ENCODE data around the gene PRKAA1. TPM values are rescaled to one million over a fixed set of nuclear protein-coding genes. Genes with fewer than 3 reads are reported as not detected.

Gene PRKAA1
- total RNA-seq, 4 donors from 2014 or later = 79.3 to 262 (median 112) TPM

DNA sequence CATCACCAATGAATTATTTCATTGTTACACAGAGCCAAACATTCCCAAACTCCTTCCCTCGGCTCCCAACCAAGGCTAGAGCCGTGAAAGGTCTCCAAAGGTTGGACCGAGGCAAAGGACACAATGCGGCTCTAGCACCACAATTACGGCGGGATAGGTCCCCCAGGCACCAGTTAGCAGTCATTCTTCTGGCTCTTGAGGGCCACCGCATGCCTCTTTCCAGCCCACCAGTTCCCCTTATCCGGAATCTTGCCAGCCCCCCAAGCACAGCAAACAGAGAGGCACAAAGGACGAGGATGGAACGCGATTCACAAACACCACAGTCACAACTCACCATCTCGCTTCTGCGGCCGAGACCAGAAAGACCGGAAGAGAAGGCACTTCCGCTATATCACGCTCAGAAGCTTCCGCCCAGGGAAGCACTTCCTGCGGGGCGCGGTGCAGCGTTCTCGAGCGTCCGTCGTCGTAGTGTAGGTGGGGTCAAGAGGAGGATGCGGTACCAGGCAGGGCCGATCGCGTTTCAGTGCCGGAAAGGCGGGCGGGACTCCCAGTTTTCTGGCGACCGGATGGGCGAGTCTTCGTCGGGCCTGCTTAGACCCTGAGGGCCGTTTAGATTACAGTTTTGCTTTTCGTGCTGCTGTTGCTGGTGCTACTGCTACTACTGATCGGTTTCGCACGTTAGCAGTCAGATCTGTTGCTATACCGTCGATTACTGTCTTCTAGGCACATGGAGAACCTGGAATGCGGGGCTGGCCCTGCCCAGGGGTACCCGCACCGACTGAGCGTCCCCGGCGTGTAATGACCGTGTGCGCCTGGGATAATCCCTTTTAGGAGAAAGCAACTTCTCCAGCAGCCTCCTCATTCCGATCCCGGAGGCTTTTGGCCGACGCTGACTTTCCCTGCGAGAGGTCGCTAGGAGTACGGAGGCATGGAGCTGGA, 36.9 kb upstream of the PRKAA1 start, which contains the start of gene RPL37:
Gene RPL37, minus strand, starts transcription at position 374 of the 939 bp plus-strand sequence. Its CDS starts 37 bp downstream, at position 337.
- in situ Hi-C loops (cut with MboI; ENCODE audit: low pct_ligation_motif_present in 1 of 4, low pct_unique_long_range_greater_than_20kb in 1 of 4, low sequenced_read_pairs in 3 of 4) = no loop called here
- intact Hi-C loops (cut with DNase I; ENCODE audit: low total_unique reads) = no loop called here
- H3K4me3 ChIP-seq = peak within 1 kb of the TSS; percentile 50 to 61 (median 55)
- no peaks in the 10 kb centered on the region for H3K9me3 ChIP-seq
- peaks cover 0 to 28% (median 13%) of the 10 kb centered on the region in 4 donors for H3K36me3 ChIP-seq
- peak within 1 kb of the TSS; percentile 88 to 94 (median 92) for H3K27ac ChIP-seq
- 13% methylated on average over 59 of the region's 61 CpGs; no CpG with 5 or more reads in 1 of the 2 donors for WGBS, 2 donors (ENCODE audit: low coverage in 1 of 2)
- peaks cover 11 to 23% (median 13%) of the 10 kb centered on the region in 4 donors for H3K4me1 ChIP-seq
- peak; percentile 90 to 97 (median 95) for TF ChIP-seq POLR2AphosphoS5 (IDR thresholded peaks at IDR 0.05)
- TF ChIP-seq, protein P1, sequence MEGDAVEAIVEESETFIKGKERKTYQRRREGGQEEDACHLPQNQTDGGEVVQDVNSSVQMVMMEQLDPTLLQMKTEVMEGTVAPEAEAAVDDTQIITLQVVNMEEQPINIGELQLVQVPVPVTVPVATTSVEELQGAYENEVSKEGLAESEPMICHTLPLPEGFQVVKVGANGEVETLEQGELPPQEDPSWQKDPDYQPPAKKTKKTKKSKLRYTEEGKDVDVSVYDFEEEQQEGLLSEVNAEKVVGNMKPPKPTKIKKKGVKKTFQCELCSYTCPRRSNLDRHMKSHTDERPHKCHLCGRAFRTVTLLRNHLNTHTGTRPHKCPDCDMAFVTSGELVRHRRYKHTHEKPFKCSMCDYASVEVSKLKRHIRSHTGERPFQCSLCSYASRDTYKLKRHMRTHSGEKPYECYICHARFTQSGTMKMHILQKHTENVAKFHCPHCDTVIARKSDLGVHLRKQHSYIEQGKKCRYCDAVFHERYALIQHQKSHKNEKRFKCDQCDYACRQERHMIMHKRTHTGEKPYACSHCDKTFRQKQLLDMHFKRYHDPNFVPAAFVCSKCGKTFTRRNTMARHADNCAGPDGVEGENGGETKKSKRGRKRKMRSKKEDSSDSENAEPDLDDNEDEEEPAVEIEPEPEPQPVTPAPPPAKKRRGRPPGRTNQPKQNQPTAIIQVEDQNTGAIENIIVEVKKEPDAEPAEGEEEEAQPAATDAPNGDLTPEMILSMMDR (IDR thresholded peaks at IDR 0.05) = no peak
- TF ChIP-seq POLR2A (IDR thresholded peaks at IDR 0.05) = peak; percentile 89
- no peak for TF ChIP-seq EP300 (IDR thresholded peaks at IDR 0.05; ENCODE audit: low read depth)
- no peaks in the 10 kb centered on the region for H3K27me3 ChIP-seq
- peak; percentile 96 for DNase-seq

DNA sequence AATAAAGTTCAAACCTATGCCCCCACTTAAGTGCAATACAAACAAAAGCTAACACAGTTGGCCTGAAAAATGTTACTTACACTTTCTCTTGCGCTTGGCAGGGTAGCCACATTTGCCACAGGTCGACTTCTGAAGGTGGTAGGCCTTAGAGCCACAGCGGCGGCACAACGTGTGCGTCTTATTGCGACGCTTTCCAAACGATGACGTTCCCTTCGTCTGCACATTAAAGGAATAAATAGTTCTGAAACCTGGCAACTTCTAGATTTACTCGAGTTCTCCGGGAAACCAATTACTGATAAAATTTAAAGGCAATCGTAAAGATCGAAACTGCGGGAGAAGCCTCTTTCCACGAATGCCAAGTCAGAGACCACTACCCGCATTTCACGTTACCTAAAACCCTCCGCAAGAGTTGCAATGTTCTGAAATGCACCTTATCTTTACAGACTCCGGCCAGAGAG, 36.2 kb upstream of the PRKAA1 start:
- peak overlapping the region; percentile 50 to 61 (median 55) for H3K4me3 ChIP-seq
- no peaks in the 10 kb centered on the region for H3K9me3 ChIP-seq
- H3K4me1 ChIP-seq = peaks cover 11 to 23% (median 13%) of the 10 kb centered on the region in 4 donors
- peaks cover 0 to 35% (median 17%) of the 10 kb centered on the region in 4 donors for H3K36me3 ChIP-seq
- TF ChIP-seq EP300 (IDR thresholded peaks at IDR 0.05; ENCODE audit: low read depth) (no peak), POLR2A (IDR thresholded peaks at IDR 0.05) (no peak), POLR2AphosphoS5 (IDR thresholded peaks at IDR 0.05) (no peak)
- TF ChIP-seq, protein P1 (IDR thresholded peaks at IDR 0.05) = no peak
- peak; percentile 29 for DNase-seq
- intact Hi-C loops (cut with DNase I; ENCODE audit: low total_unique reads) (no loop called here), in situ Hi-C loops (cut with MboI; ENCODE audit: low pct_ligation_motif_present in 1 of 4, low pct_unique_long_range_greater_than_20kb in 1 of 4, low sequenced_read_pairs in 3 of 4) (no loop called here)
- peak overlapping the region; percentile 88 to 94 (median 92) for H3K27ac ChIP-seq
- 0% methylated on average over 11 to 21 of the region's 21 CpGs for WGBS, 2 donors (ENCODE audit: low coverage in 1 of 2)
- no peaks in the 10 kb centered on the region for H3K27me3 ChIP-seq

DNA sequence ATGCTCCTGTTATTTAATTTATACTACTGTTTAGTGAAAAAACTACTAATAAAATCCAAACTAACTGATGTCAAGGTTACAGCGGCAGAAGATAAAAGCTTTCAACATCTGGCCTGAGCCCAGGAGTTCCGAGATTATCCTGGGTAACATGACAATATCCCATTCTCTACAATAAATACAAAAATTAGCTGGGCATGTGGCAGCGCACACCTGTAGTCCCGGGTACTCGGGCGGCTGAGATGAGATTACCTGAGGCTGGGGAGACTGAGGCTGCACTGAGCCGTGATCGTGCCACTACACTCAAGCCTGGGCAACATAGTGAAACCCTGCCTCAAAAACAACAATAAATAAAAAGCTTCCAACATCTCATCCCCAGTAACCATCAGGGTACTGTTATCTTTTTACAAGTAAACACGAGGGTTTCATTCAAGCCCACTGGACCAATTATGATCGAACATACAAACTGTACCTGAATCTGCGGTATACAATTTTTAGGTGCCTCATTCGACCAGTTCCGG, 35.6 kb upstream of the PRKAA1 start:
- intact Hi-C loops (cut with DNase I; ENCODE audit: low total_unique reads) (no loop called here), in situ Hi-C loops (cut with MboI; ENCODE audit: low pct_ligation_motif_present in 1 of 4, low pct_unique_long_range_greater_than_20kb in 1 of 4, low sequenced_read_pairs in 3 of 4) (no loop called here)
- H3K4me3 ChIP-seq = peak overlapping the region; percentile 50 to 61 (median 55)
- peaks cover 11 to 23% (median 13%) of the 10 kb centered on the region in 4 donors for H3K4me1 ChIP-seq
- no peaks in the 10 kb centered on the region for H3K9me3 ChIP-seq
- 22 to 25% methylated on average over 7 to 13 of the region's 13 CpGs for WGBS, 2 donors (ENCODE audit: low coverage in 1 of 2)
- no peak for TF ChIP-seq POLR2A (IDR thresholded peaks at IDR 0.05)
- no peak for TF ChIP-seq POLR2AphosphoS5 (IDR thresholded peaks at IDR 0.05)
- TF ChIP-seq, protein P1 (IDR thresholded peaks at IDR 0.05) = no peak
- TF ChIP-seq EP300 (IDR thresholded peaks at IDR 0.05; ENCODE audit: low read depth) = no peak
- peak overlapping the region; percentile 88 to 94 (median 92) for H3K27ac ChIP-seq
- no peaks in the 10 kb centered on the region for H3K27me3 ChIP-seq
- H3K36me3 ChIP-seq = peaks cover 0 to 41% (median 19%) of the 10 kb centered on the region in 4 donors
- DNase-seq = no peak

DNA sequence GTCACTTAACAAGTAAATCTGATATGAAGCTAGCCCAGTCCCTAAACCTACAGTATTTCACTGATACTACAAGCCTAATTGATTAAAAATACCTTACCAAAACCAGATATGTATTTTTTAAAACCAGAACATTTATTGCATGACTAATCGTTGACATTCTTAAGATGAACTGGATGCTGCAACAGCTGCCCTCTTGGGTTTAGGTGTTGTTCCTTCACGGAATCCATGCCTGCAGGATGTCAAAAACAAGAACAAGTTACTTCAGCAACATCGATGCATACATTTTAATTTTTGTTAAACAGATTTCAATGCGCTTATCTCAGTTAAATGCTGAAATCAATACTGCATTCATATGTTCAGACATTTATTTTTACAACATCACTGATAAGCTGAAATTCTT, 34.2 kb upstream of the PRKAA1 start:
- no peak overlapping the region for H3K4me3 ChIP-seq
- H3K36me3 ChIP-seq = peaks cover 0 to 56% (median 20%) of the 10 kb centered on the region in 4 donors
- H3K27me3 ChIP-seq = no peaks in the 10 kb centered on the region
- 77 to 79% methylated on average over 4 of the region's 4 CpGs for WGBS, 2 donors (ENCODE audit: low coverage in 1 of 2)
- H3K4me1 ChIP-seq = peaks cover 11 to 23% (median 13%) of the 10 kb centered on the region in 4 donors
- no peak for DNase-seq
- TF ChIP-seq POLR2A (IDR thresholded peaks at IDR 0.05) = no peak
- TF ChIP-seq EP300 (IDR thresholded peaks at IDR 0.05; ENCODE audit: low read depth) = no peak
- TF ChIP-seq POLR2AphosphoS5 (IDR thresholded peaks at IDR 0.05) = no peak
- TF ChIP-seq, protein P1 (IDR thresholded peaks at IDR 0.05) = no peak
- intact Hi-C loops (cut with DNase I; ENCODE audit: low total_unique reads) = no loop called here
- in situ Hi-C loops (cut with MboI; ENCODE audit: low pct_ligation_motif_present in 1 of 4, low pct_unique_long_range_greater_than_20kb in 1 of 4, low sequenced_read_pairs in 3 of 4) = no loop called here
- no peaks in the 10 kb centered on the region for H3K9me3 ChIP-seq
- no peak overlapping the region for H3K27ac ChIP-seq
